Measurements from ENCODE around the gene TRPM2. TPM values are rescaled to one million over a fixed set of nuclear protein-coding genes. Genes with fewer than 3 reads are reported as not detected.

TRPM2 gene
- total and polyA plus RNA-seq, 2 of the 13 experiments (the other 11 are each of a cell fraction or from before 2014, with no cell fraction given), result 0.07 to 0.20 TPM

GRCh38 chr21:44455524-44456213 is 102.2 kb downstream of the TRPM2 start:
- H2AFZ ChIP-seq (ENCODE audit: low read length), result no peak overlapping the region
- peak overlapping the region; percentile 73 for H3K9ac ChIP-seq (ENCODE audit: insufficient read depth, low read depth, low read length)
- ChIA-PET CTCF (ENCODE audit: low intra/inter-chr PET ratio, low total read pairs) (no interaction called here), POLR2A (interaction anchor here (0.6 to 4.9 kb wide), 8 partner anchors 11 to 116 kb away, joined by 3 to 115 read pairs (median 4); partner anchors contain the start of gene CFAP410)
- DNase-seq (ENCODE audit: low spot score), result no peak
- no peaks in the 10 kb centered on the region; a peak in 2 of 5 replicates for H3K27me3 ChIP-seq (ENCODE audit: control insufficient read depth in 1 of 2, insufficient read depth in 2 of 2, low read length in 2 of 2)
- H3K4me1 ChIP-seq (ENCODE audit: insufficient read depth, low read length), result peaks cover 53% of the 10 kb centered on the region
- no peaks in the 10 kb centered on the region for H3K9me3 ChIP-seq (ENCODE audit: low read length)
- peak overlapping the region; percentile 75 to 87 (median 75) for H3K4me3 ChIP-seq (replicated peaks in 1 of 3; ENCODE audit: insufficient read depth in 1 of 3, low read depth in 2 of 3, low read length in 3 of 3)
- H4K20me1 ChIP-seq (ENCODE audit: insufficient read depth, low read length), result no peaks in the 10 kb centered on the region
- H3K27ac ChIP-seq (ENCODE audit: extremely low read length, insufficient read depth, low read length), result peak overlapping the region; percentile 85
- peak; percentile 30 for ATAC-seq
- BruUV-seq (replicated peaks), result no TSS peak
- H3K79me2 ChIP-seq (ENCODE audit: insufficient read depth, low read length), result peaks cover 18% of the 10 kb centered on the region
- H3K36me3 ChIP-seq (replicated peaks in 1 of 2; ENCODE audit: control insufficient read depth in 1 of 2, insufficient read depth in 2 of 2, low read length in 2 of 2), result no peaks in the 10 kb centered on the region; a peak in 2 of 5 replicates
- no CpG with 5 or more reads among the region's 72 CpGs for WGBS (ENCODE audit: low lambda C conversion rate)
- H3K4me2 ChIP-seq (ENCODE audit: low read depth, low read length), result peak overlapping the region; percentile 74
- FAIRE-seq, result no peak
- intact Hi-C loops (cut with micrococcal nuclease; ENCODE audit: unreplicated experiment), result loop anchor here (5.0 kb wide), 1 partner anchor 118 kb away; the partner anchor contains the start of gene CFAP410
- in situ Hi-C loops (cut with HindIII; ENCODE audit: extremely low pct_ligation_motif_present, low pct_unique_long_range_greater_than_20kb), result no loop called here
- no peak for TF ChIP-seq ZNF274 (CRISPR knock-in tag; IDR thresholded peaks at IDR 0.05)
- 0 out of 2 replicates have a peak, but pooled peaks have one; percentile 35 for TF ChIP-seq RAD21 (CRISPR knock-in tag; IDR thresholded peaks at IDR 0.05)
- TF ChIP-seq, protein P1, sequence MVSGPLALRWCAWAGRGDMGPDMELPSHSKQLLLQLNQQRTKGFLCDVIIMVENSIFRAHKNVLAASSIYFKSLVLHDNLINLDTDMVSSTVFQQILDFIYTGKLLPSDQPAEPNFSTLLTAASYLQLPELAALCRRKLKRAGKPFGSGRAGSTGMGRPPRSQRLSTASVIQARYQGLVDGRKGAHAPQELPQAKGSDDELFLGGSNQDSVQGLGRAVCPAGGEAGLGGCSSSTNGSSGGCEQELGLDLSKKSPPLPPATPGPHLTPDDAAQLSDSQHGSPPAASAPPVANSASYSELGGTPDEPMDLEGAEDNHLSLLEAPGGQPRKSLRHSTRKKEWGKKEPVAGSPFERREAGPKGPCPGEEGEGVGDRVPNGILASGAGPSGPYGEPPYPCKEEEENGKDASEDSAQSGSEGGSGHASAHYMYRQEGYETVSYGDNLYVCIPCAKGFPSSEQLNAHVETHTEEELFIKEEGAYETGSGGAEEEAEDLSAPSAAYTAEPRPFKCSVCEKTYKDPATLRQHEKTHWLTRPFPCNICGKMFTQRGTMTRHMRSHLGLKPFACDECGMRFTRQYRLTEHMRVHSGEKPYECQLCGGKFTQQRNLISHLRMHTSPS (CRISPR knock-in tag; IDR thresholded peaks at IDR 0.05; ENCODE audit: low read depth), result peak; percentile 70
- TF ChIP-seq ZNF800 (CRISPR knock-in tag; IDR thresholded peaks at IDR 0.05), result 0 out of 2 replicates have a peak, but pooled peaks have one; percentile 17
- TF ChIP-seq, protein P2, sequence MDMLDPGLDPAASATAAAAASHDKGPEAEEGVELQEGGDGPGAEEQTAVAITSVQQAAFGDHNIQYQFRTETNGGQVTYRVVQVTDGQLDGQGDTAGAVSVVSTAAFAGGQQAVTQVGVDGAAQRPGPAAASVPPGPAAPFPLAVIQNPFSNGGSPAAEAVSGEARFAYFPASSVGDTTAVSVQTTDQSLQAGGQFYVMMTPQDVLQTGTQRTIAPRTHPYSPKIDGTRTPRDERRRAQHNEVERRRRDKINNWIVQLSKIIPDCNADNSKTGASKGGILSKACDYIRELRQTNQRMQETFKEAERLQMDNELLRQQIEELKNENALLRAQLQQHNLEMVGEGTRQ (IDR thresholded peaks at IDR 0.05; ENCODE audit: low read depth, low read length), result 0 out of 2 replicates have a peak, but pooled peaks have one; percentile 30
- TF ChIP-seq, protein P2 (CRISPR knock-in tag; IDR thresholded peaks at IDR 0.05; ENCODE audit: borderline replicate concordance), result no peak
- peak; percentile 43; the same call in 1 of the 2 replicates for TF ChIP-seq ZMAT3 (CRISPR knock-in tag; conservative IDR thresholded peaks at IDR 0.05)
- TF ChIP-seq, protein P3, sequence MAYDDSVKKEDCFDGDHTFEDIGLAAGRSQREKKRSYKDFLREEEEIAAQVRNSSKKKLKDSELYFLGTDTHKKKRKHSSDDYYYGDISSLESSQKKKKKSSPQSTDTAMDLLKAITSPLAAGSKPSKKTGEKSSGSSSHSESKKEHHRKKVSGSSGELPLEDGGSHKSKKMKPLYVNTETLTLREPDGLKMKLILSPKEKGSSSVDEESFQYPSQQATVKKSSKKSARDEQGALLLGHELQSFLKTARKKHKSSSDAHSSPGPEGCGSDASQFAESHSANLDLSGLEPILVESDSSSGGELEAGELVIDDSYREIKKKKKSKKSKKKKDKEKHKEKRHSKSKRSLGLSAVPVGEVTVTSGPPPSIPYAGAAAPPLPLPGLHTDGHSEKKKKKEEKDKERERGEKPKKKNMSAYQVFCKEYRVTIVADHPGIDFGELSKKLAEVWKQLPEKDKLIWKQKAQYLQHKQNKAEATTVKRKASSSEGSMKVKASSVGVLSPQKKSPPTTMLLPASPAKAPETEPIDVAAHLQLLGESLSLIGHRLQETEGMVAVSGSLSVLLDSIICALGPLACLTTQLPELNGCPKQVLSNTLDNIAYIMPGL (CRISPR knock-in tag; IDR thresholded peaks at IDR 0.05; ENCODE audit: borderline replicate concordance in 1 of 2, low read depth in 1 of 2), result peak; percentile 51 to 62; a peak in 2 of 4 replicates
- peak; percentile 31 for TF ChIP-seq YY1 (IDR thresholded peaks at IDR 0.05; ENCODE audit: insufficient read depth, insufficient replicate concordance, low read depth, low read length)
- peak; percentile 25; the same call in 1 of the 2 replicates for TF ChIP-seq KDM5B (CRISPR knock-in tag; IDR thresholded peaks at IDR 0.05; ENCODE audit: borderline replicate concordance)

All from HepG2 (cell line).